ENCODE data around the gene SETD1A. TPM values are rescaled to one million over a fixed set of nuclear protein-coding genes. Genes with fewer than 3 reads are reported as not detected.
A peak's percentile ranks its signal among the peaks of the same experiment; 100 is the strongest.

Gene SETD1A
- total and polyA plus RNA-seq, 9 of the 15 experiments (the other 6 are each of a cell fraction or from before 2014, with no cell fraction given), result 0.08 to 36.0 (median 4.2) TPM

DNA sequence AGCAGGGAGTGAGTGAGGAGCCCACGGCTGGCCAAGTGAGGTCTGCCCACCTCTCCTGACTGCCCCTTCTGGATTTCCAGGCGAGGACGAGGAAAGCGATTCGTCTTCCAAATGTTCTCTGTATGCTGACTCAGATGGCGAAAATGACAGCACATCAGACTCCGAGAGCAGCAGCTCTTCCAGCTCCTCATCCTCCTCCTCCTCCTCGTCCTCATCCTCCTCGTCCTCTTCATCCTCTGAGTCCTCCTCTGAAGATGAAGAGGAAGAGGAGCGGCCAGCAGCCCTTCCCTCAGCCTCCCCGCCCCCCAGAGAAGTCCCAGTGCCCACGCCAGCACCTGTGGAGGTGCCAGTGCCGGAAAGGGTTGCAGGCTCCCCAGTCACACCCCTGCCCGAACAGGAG is 13.7 kb downstream of the SETD1A start:
- intact Hi-C loops (cut with micrococcal nuclease), result no loop called here
- Histone ChIP-seq H3K4me2 (ENCODE audit: insufficient read depth, low read length) (no peak overlapping the region), H3K9me1 (ENCODE audit: control insufficient read depth, insufficient read depth, low read length) (no peaks in the 10 kb centered on the region), H3K4me1 (replicated peaks in 1 of 2; ENCODE audit: control insufficient read depth in 2 of 2, insufficient read depth in 2 of 2, low read length in 2 of 2) (peaks cover 8 to 16% of the 10 kb centered on the region in 2 experiments; a peak in 4 of 5 replicates), H3K27ac (ENCODE audit: extremely low read depth, low read depth, low read length) (no peak overlapping the region), H3K79me2 (ENCODE audit: control insufficient read depth, insufficient read depth, low read length) (no peaks in the 10 kb centered on the region), H3K36me3 (ENCODE audit: control insufficient read depth, insufficient read depth, low read length) (peaks cover 90% of the 10 kb centered on the region), H3K4me3 (no peak overlapping the region), H3K9me3 (replicated peaks; ENCODE audit: control insufficient read depth, insufficient read depth, low read depth, low read length) (no peaks in the 10 kb centered on the region), H4K20me1 (replicated peaks; ENCODE audit: control insufficient read depth, insufficient read depth, low read length) (0 out of 2 replicates have a peak, but pooled peaks cover 5% of the 10 kb centered on the region), H3K27me3 (ENCODE audit: control insufficient read depth in 2 of 2, insufficient read depth in 2 of 2, low read length in 2 of 2) (no peaks in the 10 kb centered on the region), H2AFZ (ENCODE audit: low read depth, low read length) (no peak overlapping the region), H3K9ac (ENCODE audit: insufficient read depth in 1 of 2, low read depth in 2 of 2, low read length in 2 of 2) (no peak overlapping the region)
- CTCF ChIA-PET (ENCODE audit: low intra/inter-chr PET ratio), result no interaction called here
- no TSS peak for BruUV-seq (replicated peaks)
- ATAC-seq (no peak), FAIRE-seq (no peak), DNase-seq (ENCODE audit: extremely low read depth in 1 of 4, low spot score in 3 of 4) (no peak)
- in situ Hi-C loops (cut with MboI), result loop anchor here (25.0 kb wide), 1 partner anchor 891 kb away; the partner anchor contains the start of gene ZNF267
- POLR2A ChIA-PET, result interaction anchor here (0.6 to 5.6 kb wide), 5 partner anchors 12 to 156 kb away, joined by 3 to 32 read pairs (median 3); partner anchors contain the start of gene HSD3B7
- no peak for TF ChIP-seq ELF2 (CRISPR knock-in tag; IDR thresholded peaks at IDR 0.05)
- no peak for TF ChIP-seq E2F3 (CRISPR knock-in tag; IDR thresholded peaks at IDR 0.05)
- TF ChIP-seq ARID2 (IDR thresholded peaks at IDR 0.05), result no peak
- TF ChIP-seq L3MBTL2 (IDR thresholded peaks at IDR 0.05), result no peak
- TF ChIP-seq TAF7 (tag; IDR thresholded peaks at IDR 0.05), result no peak
- no peak for TF ChIP-seq PHF8 (IDR thresholded peaks at IDR 0.05; ENCODE audit: borderline replicate concordance, low read length)
- 90% methylated on average over 11 of the region's 14 CpGs for WGBS (ENCODE audit: insufficient coverage, low coverage, missing lambda C conversion rate)

DNA sequence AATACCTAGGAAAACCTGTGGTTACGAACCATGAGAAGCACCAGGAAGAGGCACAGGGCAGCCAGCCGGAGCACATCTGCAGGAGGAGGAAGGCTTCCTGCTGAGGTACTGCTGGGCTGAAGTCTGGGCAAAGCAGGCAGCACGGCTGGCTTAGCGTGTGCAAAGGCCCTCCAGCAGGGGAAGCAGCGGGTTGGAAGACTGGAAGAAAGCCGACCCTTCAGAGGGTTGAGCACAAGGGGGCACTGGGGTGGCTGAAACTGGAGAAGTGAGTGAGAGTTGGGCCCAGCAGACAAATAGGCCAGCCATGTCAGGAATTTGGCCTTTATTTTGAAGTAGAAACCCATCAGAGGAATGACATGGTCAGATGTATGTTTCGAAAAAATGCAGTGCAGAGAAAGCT is 15.3 kb downstream of the SETD1A start:
- H4K20me1 ChIP-seq (replicated peaks; ENCODE audit: control insufficient read depth, insufficient read depth, low read length), result peaks cover 5% of the 10 kb centered on the region; the same call in 1 of the 2 replicates
- no peak overlapping the region for H3K9ac ChIP-seq (ENCODE audit: insufficient read depth in 1 of 2, low read depth in 2 of 2, low read length in 2 of 2)
- no peak overlapping the region for H2AFZ ChIP-seq (ENCODE audit: low read depth, low read length)
- ChIA-PET CTCF (ENCODE audit: low intra/inter-chr PET ratio) (interaction anchor here (0.6 kb wide), 1 partner anchor 14 kb away, joined by 3 read pairs; no protein-coding TSS in a partner anchor), POLR2A (interaction anchor here (0.7 to 1.4 kb wide), 3 partner anchors 10 to 279 kb away, joined by 3 to 4 read pairs (median 3); no protein-coding TSS in a partner anchor)
- peak; percentile 69 for ATAC-seq
- intact Hi-C loops (cut with micrococcal nuclease), result no loop called here
- H3K27me3 ChIP-seq (ENCODE audit: control insufficient read depth in 2 of 2, insufficient read depth in 2 of 2, low read length in 2 of 2), result no peaks in the 10 kb centered on the region
- in situ Hi-C loops (cut with MboI), result loop anchor here (25.0 kb wide), 1 partner anchor 889 kb away; the partner anchor contains the start of gene ZNF267
- FAIRE-seq, result no peak
- no peaks in the 10 kb centered on the region for H3K9me3 ChIP-seq (replicated peaks; ENCODE audit: control insufficient read depth, insufficient read depth, low read depth, low read length)
- H3K9me1 ChIP-seq (ENCODE audit: control insufficient read depth, insufficient read depth, low read length), result no peaks in the 10 kb centered on the region
- H3K4me3 ChIP-seq, result no peak overlapping the region
- TF ChIP-seq RAD21 (CRISPR knock-in tag; conservative IDR thresholded peaks at IDR 0.05 in 1 of 2, IDR thresholded peaks at IDR 0.05 in 1 of 2) (0 out of 4 replicates have a peak, but pooled peaks of 1 of the 2 experiments have one; percentile 13), MYNN (IDR thresholded peaks at IDR 0.05) (0 out of 2 replicates have a peak, but pooled peaks have one; percentile 23), MYNN (CRISPR knock-in tag; IDR thresholded peaks at IDR 0.05) (no peak), MTA3 (IDR thresholded peaks at IDR 0.05; ENCODE audit: borderline replicate concordance) (no peak)
- TF ChIP-seq, protein P1, sequence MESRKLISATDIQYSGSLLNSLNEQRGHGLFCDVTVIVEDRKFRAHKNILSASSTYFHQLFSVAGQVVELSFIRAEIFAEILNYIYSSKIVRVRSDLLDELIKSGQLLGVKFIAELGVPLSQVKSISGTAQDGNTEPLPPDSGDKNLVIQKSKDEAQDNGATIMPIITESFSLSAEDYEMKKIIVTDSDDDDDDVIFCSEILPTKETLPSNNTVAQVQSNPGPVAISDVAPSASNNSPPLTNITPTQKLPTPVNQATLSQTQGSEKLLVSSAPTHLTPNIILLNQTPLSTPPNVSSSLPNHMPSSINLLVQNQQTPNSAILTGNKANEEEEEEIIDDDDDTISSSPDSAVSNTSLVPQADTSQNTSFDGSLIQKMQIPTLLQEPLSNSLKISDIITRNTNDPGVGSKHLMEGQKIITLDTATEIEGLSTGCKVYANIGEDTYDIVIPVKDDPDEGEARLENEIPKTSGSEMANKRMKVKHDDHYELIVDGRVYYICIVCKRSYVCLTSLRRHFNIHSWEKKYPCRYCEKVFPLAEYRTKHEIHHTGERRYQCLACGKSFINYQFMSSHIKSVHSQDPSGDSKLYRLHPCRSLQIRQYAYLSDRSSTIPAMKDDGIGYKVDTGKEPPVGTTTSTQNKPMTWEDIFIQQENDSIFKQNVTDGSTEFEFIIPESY (CRISPR knock-in tag; IDR thresholded peaks at IDR 0.05), result peak; percentile 96
- TF ChIP-seq, protein P2, sequence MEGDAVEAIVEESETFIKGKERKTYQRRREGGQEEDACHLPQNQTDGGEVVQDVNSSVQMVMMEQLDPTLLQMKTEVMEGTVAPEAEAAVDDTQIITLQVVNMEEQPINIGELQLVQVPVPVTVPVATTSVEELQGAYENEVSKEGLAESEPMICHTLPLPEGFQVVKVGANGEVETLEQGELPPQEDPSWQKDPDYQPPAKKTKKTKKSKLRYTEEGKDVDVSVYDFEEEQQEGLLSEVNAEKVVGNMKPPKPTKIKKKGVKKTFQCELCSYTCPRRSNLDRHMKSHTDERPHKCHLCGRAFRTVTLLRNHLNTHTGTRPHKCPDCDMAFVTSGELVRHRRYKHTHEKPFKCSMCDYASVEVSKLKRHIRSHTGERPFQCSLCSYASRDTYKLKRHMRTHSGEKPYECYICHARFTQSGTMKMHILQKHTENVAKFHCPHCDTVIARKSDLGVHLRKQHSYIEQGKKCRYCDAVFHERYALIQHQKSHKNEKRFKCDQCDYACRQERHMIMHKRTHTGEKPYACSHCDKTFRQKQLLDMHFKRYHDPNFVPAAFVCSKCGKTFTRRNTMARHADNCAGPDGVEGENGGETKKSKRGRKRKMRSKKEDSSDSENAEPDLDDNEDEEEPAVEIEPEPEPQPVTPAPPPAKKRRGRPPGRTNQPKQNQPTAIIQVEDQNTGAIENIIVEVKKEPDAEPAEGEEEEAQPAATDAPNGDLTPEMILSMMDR (IDR thresholded peaks at IDR 0.05 in 2 of 3, conservative IDR thresholded peaks at IDR 0.05 in 1 of 3; ENCODE audit: insufficient read depth in 2 of 3, low read depth in 1 of 3, low read length in 3 of 3), result peak; percentile 44 to 88 (median 63)
- H3K4me1 ChIP-seq (replicated peaks in 1 of 2; ENCODE audit: control insufficient read depth in 2 of 2, insufficient read depth in 2 of 2, low read length in 2 of 2), result peaks cover 8 to 20% of the 10 kb centered on the region in 2 experiments; a peak in 4 of 5 replicates
- peaks cover 92% of the 10 kb centered on the region for H3K36me3 ChIP-seq (ENCODE audit: control insufficient read depth, insufficient read depth, low read length)
- H3K4me2 ChIP-seq (ENCODE audit: insufficient read depth, low read length), result no peak overlapping the region
- no peak for DNase-seq (ENCODE audit: extremely low read depth in 1 of 4, low spot score in 3 of 4)
- 0 out of 3 replicates have a peak, but pooled peaks cover 4% of the 10 kb centered on the region for H3K79me2 ChIP-seq (ENCODE audit: control insufficient read depth, insufficient read depth, low read length)
- H3K27ac ChIP-seq (ENCODE audit: extremely low read depth, low read depth, low read length), result no peak overlapping the region
- no TSS peak for BruUV-seq (replicated peaks)
- WGBS (ENCODE audit: insufficient coverage, low coverage, missing lambda C conversion rate), result 79% methylated on average over 7 of the region's 7 CpGs
